HG03159 (cell line): ENCODE measurements around the gene CDKN1A.
"Not testable (repeated sequence)": the region's sequence is repeated elsewhere in the genome, so short reads cannot be mapped to it uniquely, and the experiment has no call there.

ENCODE experiments used
- ATAC-seq: cut with Tn5 transposase; IDR thresholded peaks from one replicate; pipeline ENCODE4 v1.9.1; 2021; ENCODE audit warnings: mild to moderate bottlenecking, moderate library complexity; ENCODE audit not compliant: unreplicated experiment

The CDKN1A gene

GRCh38 chr6:36694616-36695015 lies 16.1 kb downstream of the CDKN1A start:
- no peak for ATAC-seq

- no peak for ATAC-seq
These were observed 16.9 kb downstream of the CDKN1A start for GRCh38 chr6:36695414-36695813.

DNA sequence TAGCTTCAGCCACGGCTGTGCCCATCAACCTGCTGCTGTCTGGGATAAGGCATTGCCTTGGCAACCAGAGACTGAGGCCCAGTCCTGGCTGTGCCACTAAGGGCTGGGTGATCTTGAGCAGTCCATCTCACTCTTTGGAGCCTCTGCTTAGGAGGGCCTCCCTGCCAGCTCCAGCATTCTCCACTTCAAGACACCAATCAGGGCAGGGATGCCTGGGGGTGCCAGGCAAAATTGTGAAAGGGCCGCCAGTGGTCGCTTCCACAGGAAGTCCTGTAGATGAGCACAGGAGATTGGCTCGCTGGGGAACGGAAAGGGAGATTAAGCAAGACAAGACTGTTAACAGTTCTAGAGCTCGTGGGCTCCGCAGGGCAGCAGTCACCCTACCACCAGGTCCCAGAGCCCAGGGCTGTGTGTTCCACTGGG lies 19.0 kb downstream of the CDKN1A start, which contains the start of gene RAB44:
Gene RAB44, plus strand, starts transcription at position 346 of the 423 bp plus-strand sequence. CDS start 6,410 bp downstream, outside the sequence.
- ATAC-seq: no peak

- no peak for ATAC-seq
These were observed 19.7 kb downstream of the CDKN1A start for GRCh38 chr6:36698196-36698595.

- no peak for ATAC-seq
These were observed 20.4 kb downstream of the CDKN1A start for GRCh38 chr6:36698871-36699271.

DNA sequence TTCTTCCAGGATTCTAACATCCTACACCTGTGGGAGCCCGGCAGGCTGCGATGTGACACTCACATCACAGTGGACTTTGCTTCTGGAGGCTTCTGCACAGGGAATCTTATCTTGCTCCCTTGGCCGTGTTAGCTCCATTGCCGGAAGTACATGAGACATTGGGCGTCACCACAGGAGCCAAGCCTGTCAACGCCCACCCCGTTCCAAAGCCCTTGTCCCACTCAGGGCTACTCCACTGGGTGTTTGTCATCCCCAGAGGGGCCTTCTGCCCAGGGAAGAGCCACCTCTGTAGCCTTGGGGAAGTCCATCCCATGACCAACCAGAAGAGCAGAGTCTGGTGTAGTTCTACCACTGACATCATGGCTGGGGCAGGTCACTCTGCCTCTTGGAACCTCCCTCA lies 20.8 kb downstream of the CDKN1A start:
- no peak for ATAC-seq

DNA sequence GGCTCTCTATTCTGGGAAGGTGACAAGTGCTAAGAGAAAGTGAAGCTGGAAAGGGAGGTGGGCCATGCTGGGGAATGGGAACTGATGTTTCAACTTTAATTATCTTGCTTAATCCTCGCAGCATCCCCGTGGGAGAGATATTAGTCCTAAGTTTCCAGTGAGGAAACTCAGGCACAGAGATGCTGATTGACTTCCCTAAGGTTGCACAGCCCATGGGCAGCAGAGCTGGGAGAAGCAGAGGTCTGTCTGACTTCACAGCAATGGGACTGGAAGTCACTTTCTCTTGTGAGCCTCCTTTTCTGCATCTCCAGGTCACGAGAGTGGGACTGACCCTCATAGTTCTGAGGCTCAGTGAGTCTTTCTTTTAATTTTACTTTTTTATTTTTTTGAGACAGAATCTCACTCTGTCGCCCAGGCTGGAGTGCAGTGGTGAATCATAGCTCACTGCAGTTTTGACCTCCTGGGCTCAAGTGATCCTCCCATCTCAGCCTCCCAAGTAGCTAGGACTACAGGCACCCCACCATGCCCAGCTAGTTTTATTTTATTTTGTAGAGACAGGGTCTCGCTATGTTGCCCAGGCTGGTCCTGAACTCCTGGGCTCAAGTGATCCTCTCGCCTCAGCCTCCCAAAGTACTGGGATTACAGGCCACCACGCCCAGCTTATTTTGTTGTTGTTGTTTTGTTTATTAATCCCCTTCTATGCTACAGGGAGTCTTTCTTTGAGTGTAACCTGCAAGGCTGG lies 21.7 kb downstream of the CDKN1A start:
- ATAC-seq: no peak

DNA sequence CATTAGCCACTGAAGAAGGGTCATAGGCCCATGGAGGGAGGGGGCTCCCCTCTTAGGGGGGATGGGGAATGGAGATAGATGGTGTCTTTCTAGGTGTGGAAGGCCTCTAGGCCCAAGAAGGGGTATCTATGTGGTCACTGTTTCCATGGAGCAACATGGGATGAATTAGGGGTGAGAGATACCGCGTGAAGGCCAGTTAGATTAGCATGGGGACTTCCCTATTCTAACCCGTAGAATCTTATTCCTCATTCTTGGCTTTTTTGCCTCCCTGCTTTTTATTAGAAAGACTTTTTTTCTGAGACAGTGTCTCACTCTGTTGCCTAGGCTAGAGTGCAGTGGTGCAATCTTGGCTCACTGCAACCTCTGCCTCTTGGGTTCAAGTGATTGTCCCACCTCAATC lies 22.3 kb downstream of the CDKN1A start:
- no peak for ATAC-seq

DNA sequence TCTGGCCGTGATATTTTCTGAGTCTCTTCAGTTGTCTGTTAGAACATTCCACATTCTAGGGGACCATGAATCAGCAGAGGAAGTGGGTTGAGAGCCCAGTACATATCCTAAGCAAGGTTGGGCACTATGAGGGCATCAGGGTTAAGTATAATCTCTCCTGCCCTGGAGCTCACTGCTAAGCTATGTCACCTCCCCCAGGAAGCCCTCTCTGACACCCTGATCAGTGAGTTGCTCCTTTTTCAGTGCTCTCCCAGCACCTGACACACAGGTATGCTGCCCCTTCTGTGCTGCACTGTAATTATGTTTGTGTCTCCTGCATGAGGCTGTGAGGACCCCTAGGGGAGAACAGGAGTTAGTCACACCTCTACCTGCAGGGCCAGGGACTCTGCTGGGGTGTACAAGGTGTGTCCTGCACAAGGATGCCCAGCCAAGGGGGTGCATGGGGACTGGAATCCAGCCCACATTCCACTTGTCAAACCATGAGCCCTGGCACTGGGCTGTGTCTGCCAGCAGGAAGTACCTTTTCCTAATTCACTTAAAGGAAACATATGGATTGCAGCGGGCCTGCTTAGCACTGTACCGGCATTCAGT lies 23.0 kb downstream of the CDKN1A start:
- ATAC-seq: no peak

- ATAC-seq: no peak
These were observed 24.1 kb downstream of the CDKN1A start for GRCh38 chr6:36702656-36703055.

DNA sequence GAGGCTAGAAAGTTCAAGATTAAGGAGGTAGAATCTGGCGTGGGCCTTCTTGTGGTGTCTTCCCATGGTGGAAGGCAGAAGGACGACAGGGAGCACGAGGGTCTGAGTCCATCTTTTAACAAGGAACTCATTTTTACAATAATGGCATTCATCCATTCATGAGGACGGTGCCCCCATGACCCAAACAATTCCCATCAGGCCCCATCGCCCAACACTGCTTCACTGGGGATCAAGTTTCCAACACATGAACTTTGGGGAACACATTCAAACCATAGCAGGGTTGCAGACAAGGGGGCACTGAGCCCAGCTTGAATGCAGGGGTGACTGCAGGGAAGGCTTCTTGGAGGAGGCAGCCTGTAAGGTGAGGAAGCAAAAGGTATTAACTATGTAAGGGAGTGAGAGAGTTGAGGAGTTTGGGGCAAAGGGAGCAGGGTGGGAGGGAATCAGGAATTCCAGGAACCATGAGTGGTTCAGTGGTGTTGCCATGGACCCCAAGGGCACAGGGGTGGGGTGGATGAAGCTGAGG lies 24.6 kb downstream of the CDKN1A start:
- no peak for ATAC-seq

GRCh38 chr6:36703982-36704381 lies 25.5 kb downstream of the CDKN1A start:
- no peak for ATAC-seq

- not testable (repeated sequence) for ATAC-seq
These were observed 26.6 kb downstream of the CDKN1A start for GRCh38 chr6:36704961-36705577.

DNA sequence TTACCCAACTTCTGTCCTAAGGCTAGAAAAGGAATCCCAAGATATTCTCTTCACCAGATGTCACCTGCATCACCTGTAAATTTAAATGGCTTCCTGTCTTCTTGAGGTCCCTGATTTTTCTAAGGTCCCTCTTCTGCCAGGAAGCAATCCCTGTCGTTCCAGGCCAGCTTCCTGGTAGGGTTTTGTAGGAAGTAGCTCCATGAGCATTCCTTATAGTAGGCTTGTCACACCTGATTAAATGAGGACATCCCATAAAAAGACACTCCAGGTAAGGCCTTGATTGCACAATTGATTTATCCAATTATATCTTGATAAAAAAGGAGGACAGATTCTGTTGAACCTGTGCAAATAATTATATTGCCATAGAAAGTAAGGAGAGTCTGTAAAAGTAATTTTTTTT lies 27.8 kb downstream of the CDKN1A start:
- no peak for ATAC-seq

DNA sequence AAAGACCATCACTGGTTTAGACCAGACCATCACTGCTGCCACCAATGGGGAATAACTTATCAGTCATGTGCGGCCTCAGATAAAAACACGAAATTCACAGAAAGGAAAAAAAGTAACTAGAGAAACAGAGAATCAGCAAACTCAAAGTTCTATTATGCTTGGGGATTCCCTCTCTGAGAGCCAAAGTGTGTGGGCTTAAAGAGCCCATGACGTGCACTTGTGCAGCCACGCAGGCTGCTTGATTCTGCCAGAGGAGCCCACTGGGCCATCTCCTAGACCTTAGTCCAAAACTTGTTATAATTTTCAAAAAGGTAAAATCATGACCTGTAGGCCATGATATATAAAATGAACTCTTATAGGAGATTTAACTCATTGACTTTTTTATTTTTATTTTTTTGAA lies 34.3 kb downstream of the CDKN1A start:
- ATAC-seq: no peak

DNA sequence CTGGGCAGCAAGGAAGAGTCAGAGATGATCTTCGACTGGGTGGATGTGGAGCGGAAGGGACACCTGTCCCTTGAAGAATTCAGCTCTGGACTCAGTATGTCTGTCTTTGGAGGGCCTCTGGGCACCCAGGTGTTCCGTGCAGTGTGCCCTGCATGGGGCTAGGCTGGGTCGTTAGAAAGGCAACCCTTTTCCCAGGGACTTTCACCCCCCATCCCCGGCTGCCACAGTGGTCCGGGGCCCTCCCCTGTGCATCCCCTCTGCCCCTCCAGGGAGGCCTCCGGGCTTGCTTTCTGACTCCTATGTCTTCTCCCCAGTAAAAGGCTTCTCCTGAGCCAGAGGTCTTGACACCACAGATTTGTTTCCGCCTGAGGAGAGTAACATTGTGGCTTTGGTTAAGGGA lies 35.3 kb downstream of the CDKN1A start:
- no peak for ATAC-seq

GRCh38 chr6:36714511-36714910 lies 36.0 kb downstream of the CDKN1A start:
- no peak for ATAC-seq

DNA sequence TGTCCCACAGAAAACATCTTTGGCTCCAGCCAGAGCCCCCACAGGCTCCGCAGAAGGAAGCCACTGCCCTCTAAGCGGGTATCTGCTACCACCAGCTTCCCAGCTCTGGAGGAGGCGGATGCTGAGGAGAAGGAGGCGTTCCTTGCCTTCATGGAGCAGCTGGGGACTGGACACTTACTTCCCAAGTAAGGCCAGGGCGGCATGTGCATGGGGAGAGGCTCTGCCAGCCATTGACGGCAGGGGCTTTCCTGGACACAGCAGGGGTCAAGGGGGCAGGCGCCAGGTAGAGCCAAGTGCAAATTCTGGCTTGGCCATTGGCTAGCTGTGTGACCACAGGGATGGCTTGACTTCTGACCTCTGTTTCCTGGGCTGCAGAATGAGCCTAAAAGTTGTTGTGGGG lies 37.0 kb downstream of the CDKN1A start:
- no peak for ATAC-seq

- ATAC-seq: no peak
These were observed 38.1 kb downstream of the CDKN1A start for GRCh38 chr6:36716476-36717093.

DNA sequence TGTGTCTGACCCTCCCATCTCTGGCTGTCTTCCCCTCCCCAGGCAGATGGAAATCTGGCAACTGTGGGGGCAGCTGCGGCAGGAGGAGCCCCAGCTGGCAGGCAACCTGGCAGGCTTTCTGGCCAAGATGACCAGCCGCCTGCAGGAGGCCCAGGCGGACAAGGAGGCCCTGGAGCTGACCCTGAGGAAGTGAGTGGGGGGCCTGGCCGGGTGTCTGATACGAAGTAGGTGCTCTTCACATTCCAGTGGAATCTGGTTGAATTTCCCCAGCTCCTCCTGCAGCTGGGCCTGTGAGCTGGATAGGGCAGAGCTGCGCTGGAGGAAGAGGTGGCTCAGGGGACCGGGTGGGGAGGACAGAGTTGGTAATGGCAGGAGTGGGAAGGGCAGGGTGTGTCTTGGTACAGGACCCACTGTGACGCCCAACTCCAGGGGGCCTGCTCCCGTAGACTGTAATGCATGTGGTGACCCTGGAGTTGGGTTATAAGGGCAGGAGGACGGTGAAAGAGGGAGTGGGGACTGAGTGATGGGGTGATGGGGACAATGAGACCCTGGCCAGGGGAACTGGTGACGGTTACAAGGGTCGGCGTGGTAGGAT lies 38.8 kb downstream of the CDKN1A start:
- ATAC-seq: no peak
